Measurements from ENCODE around the gene PLEKHA1. TPM values are rescaled to one million over a fixed set of nuclear protein-coding genes. Genes with fewer than 3 reads are reported as not detected.

The PLEKHA1 gene
- polyA plus RNA-seq, 1 of the 3 experiments (the other 2 are of a cell fraction), result 8.4 TPM

DNA sequence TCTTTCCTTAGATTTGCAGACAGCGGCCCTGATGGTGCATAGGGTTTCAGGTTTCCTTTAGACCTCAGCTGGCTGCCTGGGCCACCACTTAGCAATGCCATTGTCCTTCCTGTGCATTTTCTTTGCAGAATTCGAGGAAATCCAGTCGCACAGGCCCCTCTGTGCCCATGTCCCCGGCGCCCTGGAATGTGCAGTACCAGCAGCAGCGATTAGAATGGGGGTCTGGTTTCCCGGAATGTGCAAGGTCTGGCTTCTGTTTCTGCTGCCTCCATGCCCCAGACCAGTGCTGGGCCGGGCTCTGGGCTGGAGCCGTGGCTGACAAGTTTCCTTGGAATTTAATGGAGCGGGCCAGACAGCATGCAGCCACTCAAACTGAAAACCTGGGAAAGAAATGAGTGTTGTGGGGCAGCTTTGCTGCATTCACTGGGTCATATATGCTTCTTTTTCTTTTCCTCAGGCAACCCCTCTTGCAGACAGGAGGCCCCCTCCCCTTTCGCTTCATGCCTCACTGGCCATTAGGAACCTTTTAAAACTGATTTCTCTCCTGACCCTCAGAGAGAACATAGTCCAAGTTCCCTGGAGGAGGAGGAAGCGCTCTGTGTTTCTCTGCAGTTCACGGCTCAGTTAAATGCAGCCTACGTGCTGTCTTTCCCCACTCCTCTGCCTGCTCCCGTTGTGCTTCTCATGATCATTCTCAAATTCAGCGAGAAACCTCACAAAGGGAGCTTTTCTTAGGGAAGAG, 101.3 kb downstream of the PLEKHA1 start:
- ChIA-PET POLR2A (no interaction called here), CTCF (interaction anchor here (1.6 kb wide), 1 partner anchor 90 kb away, joined by 4 read pairs; no protein-coding TSS in a partner anchor)
- peak overlapping the region in 1 of 2 experiments; percentile 49; a peak in 3 of 4 replicates for H3K27ac ChIP-seq (ENCODE audit: low read depth in 2 of 2, low read length in 1 of 2)
- H3K4me2 ChIP-seq, result peak overlapping the region; percentile 59; the same call in 1 of the 2 replicates
- H3K4me1 ChIP-seq (ENCODE audit: control insufficient read depth in 1 of 2, insufficient read depth in 2 of 2, low read depth in 1 of 2, low read length in 1 of 2), result peaks cover 24 to 36% of the 10 kb centered on the region in 2 experiments
- no peaks in the 10 kb centered on the region for H3K27me3 ChIP-seq (ENCODE audit: insufficient read depth)
- no peaks in the 10 kb centered on the region for H3K36me3 ChIP-seq (replicated peaks in 1 of 2; ENCODE audit: control insufficient read depth in 1 of 2, insufficient read depth in 2 of 2, low read length in 1 of 2)
- no peaks in the 10 kb centered on the region for H3K9me2 ChIP-seq
- H3K9me3 ChIP-seq, result no peaks in the 10 kb centered on the region
- TF ChIP-seq SIN3A (IDR thresholded peaks at IDR 0.05; ENCODE audit: borderline replicate concordance, low read depth, low read length), result no peak
- TF ChIP-seq, protein P1, sequence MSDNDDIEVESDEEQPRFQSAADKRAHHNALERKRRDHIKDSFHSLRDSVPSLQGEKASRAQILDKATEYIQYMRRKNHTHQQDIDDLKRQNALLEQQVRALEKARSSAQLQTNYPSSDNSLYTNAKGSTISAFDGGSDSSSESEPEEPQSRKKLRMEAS (IDR thresholded peaks at IDR 0.05; ENCODE audit: low read depth), result 0 out of 2 replicates have a peak, but pooled peaks have one; percentile 15
- no peak for TF ChIP-seq GABPA (IDR thresholded peaks at IDR 0.05; ENCODE audit: low read depth)
- TF ChIP-seq SMC3 (IDR thresholded peaks at IDR 0.05; ENCODE audit: low read depth, low read length), result no peak
- no peak for TF ChIP-seq YY1 (IDR thresholded peaks at IDR 0.05; ENCODE audit: low read depth)
- 0 out of 4 replicates have a peak, but pooled peaks of 1 of the 2 experiments have one; percentile 28 for TF ChIP-seq EP300 (IDR thresholded peaks at IDR 0.05; ENCODE audit: borderline replicate concordance in 1 of 2, low read depth in 1 of 2, low read length in 1 of 2)
- no peak for TF ChIP-seq RFX5 (IDR thresholded peaks at IDR 0.05; ENCODE audit: low read length)
- peak; percentile 42 for TF ChIP-seq TCF12 (IDR thresholded peaks at IDR 0.05)
- peak; percentile 26; the same call in 1 of the 2 replicates for TF ChIP-seq FOSL2 (IDR thresholded peaks at IDR 0.05; ENCODE audit: borderline replicate concordance, low read depth)
- no peak for TF ChIP-seq ELF1 (IDR thresholded peaks at IDR 0.05)
- TF ChIP-seq TEAD4 (IDR thresholded peaks at IDR 0.05; ENCODE audit: borderline replicate concordance, insufficient read depth), result 0 out of 2 replicates have a peak, but pooled peaks have one; percentile 25
- TF ChIP-seq JUND (IDR thresholded peaks at IDR 0.05), result no peak
- TF ChIP-seq, protein P2, sequence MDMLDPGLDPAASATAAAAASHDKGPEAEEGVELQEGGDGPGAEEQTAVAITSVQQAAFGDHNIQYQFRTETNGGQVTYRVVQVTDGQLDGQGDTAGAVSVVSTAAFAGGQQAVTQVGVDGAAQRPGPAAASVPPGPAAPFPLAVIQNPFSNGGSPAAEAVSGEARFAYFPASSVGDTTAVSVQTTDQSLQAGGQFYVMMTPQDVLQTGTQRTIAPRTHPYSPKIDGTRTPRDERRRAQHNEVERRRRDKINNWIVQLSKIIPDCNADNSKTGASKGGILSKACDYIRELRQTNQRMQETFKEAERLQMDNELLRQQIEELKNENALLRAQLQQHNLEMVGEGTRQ (IDR thresholded peaks at IDR 0.05; ENCODE audit: borderline replicate concordance, low read depth, low read length), result no peak
- no peak for TF ChIP-seq NRF1 (IDR thresholded peaks at IDR 0.05; ENCODE audit: low read depth, low read length)
- H3K9ac ChIP-seq, result no peak overlapping the region
- no peak overlapping the region for H2AFZ ChIP-seq (ENCODE audit: low read depth)
- peaks cover 91% of the 10 kb centered on the region for H3K79me2 ChIP-seq (ENCODE audit: insufficient read depth)
- no peak overlapping the region for H3K4me3 ChIP-seq (ENCODE audit: low read depth in 2 of 2, low read length in 1 of 2)
- peaks cover 8% of the 10 kb centered on the region for H3F3A ChIP-seq (replicated peaks; ENCODE audit: insufficient read depth)
- peak; percentile 50 for DNase-seq
- WGBS (ENCODE audit: low lambda C conversion rate), result 75% methylated on average over 11 of the region's 16 CpGs
- H4K20me1 ChIP-seq (ENCODE audit: insufficient read depth), result peaks cover 8% of the 10 kb centered on the region; the same call in 1 of the 2 replicates

DNA sequence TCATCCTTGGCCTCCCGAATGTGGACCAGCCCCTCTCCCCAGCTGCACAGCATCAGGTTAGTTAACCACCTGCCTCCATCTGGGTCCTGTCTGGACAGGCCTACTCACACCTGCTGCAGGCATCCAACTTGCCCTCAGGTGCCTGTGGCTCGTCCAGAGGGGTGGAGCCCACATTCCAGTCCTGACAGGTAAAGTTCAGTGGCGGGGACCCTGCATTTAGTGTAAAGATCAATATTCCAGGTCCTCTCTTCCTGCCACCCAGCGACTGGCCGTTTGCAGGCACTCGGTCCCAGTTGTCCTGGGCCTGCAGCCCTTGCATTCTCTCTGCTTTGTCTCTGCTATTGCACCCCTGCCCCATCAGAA, 101.8 kb downstream of the PLEKHA1 start:
- Histone ChIP-seq H4K20me1 (ENCODE audit: insufficient read depth) (peaks cover 8% of the 10 kb centered on the region; the same call in 1 of the 2 replicates), H3K4me2 (peak overlapping the region; percentile 59; the same call in 1 of the 2 replicates), H3K36me3 (replicated peaks in 1 of 2; ENCODE audit: control insufficient read depth in 1 of 2, insufficient read depth in 2 of 2, low read length in 1 of 2) (no peaks in the 10 kb centered on the region), H3K4me1 (ENCODE audit: control insufficient read depth in 1 of 2, insufficient read depth in 2 of 2, low read depth in 1 of 2, low read length in 1 of 2) (peaks cover 24 to 34% of the 10 kb centered on the region in 2 experiments), H3K79me2 (ENCODE audit: insufficient read depth) (peaks cover 91% of the 10 kb centered on the region), H2AFZ (ENCODE audit: low read depth) (no peak overlapping the region), H3F3A (replicated peaks; ENCODE audit: insufficient read depth) (peaks cover 7% of the 10 kb centered on the region), H3K9ac (no peak overlapping the region), H3K27me3 (ENCODE audit: insufficient read depth) (no peaks in the 10 kb centered on the region), H3K9me2 (no peaks in the 10 kb centered on the region), H3K9me3 (no peaks in the 10 kb centered on the region), H3K27ac (ENCODE audit: low read depth in 2 of 2, low read length in 1 of 2) (peak overlapping the region in 1 of 2 experiments; percentile 49; a peak in 2 of 4 replicates), H3K4me3 (ENCODE audit: low read depth in 2 of 2, low read length in 1 of 2) (no peak overlapping the region)
- CTCF ChIA-PET, result no interaction called here
- TF ChIP-seq GABPA (IDR thresholded peaks at IDR 0.05; ENCODE audit: low read depth) (no peak), YY1 (IDR thresholded peaks at IDR 0.05; ENCODE audit: low read depth) (no peak), FOXM1 (IDR thresholded peaks at IDR 0.05; ENCODE audit: low read depth) (no peak), CHD2 (IDR thresholded peaks at IDR 0.05; ENCODE audit: low read length, partially characterized antibody) (no peak), MEF2A (IDR thresholded peaks at IDR 0.05; ENCODE audit: borderline replicate concordance, low read depth) (no peak), RXRA (IDR thresholded peaks at IDR 0.05; ENCODE audit: borderline replicate concordance, low read depth) (no peak), RAD21 (IDR thresholded peaks at IDR 0.05; ENCODE audit: low read length) (no peak), EP300 (IDR thresholded peaks at IDR 0.05; ENCODE audit: borderline replicate concordance in 1 of 2, low read depth in 1 of 2, low read length in 1 of 2) (no peak), RCOR1 (IDR thresholded peaks at IDR 0.05; ENCODE audit: low read length) (no peak), TCF12 (IDR thresholded peaks at IDR 0.05) (no peak), FOSL2 (IDR thresholded peaks at IDR 0.05; ENCODE audit: borderline replicate concordance, low read depth) (no peak), GATA2 (CRISPR knock-in tag; IDR thresholded peaks at IDR 0.05) (no peak), ELF1 (IDR thresholded peaks at IDR 0.05) (no peak), JUND (IDR thresholded peaks at IDR 0.05) (no peak)
- no peak for DNase-seq
- POLR2A ChIA-PET, result no interaction called here
- 89% methylated on average over 4 of the region's 6 CpGs for WGBS (ENCODE audit: low lambda C conversion rate)
